HL-60/S4 treated with phorbol 12-myristate 13-acetate at 8.2 ng/mL for 4 days and 3 days (cell line): ENCODE data around the gene FRMD8.

Source experiments
- in situ Hi-C: fragments of 300-500 bp; cut with MboI; formaldehyde crosslinking; loops from 2 replicates; pipeline ENCODE4 v1.15.0; 2022; ENCODE audit warnings: low sequenced_read_pairs

FRMD8 gene

GRCh38 chr11:65386307-65387140 lies at the start of gene FRMD8:
Gene FRMD8 (plus strand): TSS chr11:65386637. CDS start chr11:65387037, 400 bp downstream.
- in situ Hi-C loops = no loop called here

DNA sequence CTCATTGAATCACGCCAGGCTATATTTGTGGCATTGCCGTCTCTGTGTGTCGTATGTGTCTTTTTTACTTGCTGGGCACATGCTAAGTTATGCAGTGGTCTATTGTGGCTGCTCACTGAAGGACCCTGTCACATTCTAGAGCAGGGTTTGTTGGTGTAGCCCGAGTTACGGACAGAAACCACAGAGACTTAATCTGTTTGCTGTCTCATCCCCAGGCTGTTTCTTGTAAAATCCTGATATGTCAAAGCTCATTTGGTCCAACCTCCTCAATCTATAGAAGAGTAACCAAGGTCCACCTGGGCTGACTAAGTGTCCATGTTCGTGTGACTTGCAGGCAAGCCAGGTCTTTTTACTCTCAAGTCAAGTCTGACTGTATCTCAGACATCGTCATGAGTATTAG lies 47.8 kb upstream of the FRMD8 start:
- in situ Hi-C loops = no loop called here

GRCh38 chr11:65340226-65340625 lies 46.2 kb upstream of the FRMD8 start:
- in situ Hi-C loops = no loop called here

- in situ Hi-C loops = no loop called here
These were observed 44.6 kb upstream of the FRMD8 start for GRCh38 chr11:65341856-65342255.

GRCh38 chr11:65351511-65351910 lies 34.9 kb upstream of the FRMD8 start:
- in situ Hi-C loops = no loop called here

DNA sequence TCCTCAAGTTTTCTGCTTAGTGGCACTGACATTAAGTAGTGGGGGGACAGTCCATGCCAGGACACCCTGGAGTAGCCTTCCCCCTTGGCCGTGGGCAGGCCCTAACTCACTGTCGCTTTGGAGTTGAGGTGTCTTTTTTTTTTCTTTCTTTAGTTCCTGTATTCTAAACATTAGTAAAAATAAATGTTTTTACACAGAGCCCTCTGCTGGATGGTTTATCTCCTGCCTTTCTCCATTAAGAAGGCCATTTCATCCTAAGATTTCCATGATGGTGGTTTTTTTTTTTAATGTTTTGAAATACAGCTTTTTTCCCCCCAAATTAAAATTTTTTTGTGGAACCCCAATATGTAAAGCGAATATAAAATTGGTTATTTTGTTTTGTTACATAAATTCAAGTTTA lies 33.7 kb upstream of the FRMD8 start:
- in situ Hi-C loops = no loop called here

GRCh38 chr11:65353376-65353775 lies 33.1 kb upstream of the FRMD8 start:
- in situ Hi-C loops = no loop called here

- in situ Hi-C loops = no loop called here
These were observed 32.6 kb upstream of the FRMD8 start for GRCh38 chr11:65353900-65354264.

GRCh38 chr11:65354265-65355012 lies 32.0 kb upstream of the FRMD8 start, which contains the start of gene TIGD3:
Gene TIGD3 (plus strand): TSS chr11:65354751. CDS start chr11:65355809, 1,058 bp downstream.
- in situ Hi-C loops = no loop called here

DNA sequence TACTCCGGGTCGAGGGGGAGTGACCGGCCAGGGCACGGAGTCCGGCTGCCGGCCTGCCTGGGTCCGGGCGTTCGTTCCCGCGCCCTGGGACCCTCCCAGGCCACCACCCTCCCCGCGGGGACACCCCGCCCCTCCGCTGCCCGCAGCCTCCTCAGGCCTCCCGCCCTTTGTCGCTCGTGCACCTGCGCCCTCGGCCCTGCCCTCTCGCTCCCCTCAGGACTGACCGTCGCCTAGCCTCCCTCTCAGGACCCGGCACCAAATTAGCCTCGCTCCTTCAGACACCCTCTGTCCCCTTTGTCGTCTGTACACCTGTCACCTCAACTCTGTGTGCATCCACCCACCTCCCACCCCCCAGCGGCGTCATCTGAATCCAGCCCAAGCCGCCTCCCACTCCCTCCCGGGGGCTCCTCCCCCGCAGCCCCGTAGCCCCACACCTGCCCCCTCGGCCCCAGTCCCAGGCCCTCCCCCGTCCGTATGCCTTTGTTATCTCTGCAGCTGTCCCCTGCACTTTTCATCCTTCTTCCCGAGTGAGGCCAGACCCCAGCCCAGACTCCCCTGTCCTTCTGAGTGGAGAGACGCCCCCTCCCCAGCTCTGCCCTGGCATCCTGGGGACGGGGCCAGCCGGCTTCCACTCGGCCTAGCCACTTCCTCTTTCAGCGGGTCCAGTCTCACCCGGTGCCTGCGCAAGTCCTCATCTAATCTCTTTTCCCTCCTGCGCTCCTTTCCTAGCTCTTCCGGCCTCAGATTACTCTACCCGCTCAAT lies 31.2 kb upstream of the FRMD8 start:
- in situ Hi-C loops = no loop called here

DNA sequence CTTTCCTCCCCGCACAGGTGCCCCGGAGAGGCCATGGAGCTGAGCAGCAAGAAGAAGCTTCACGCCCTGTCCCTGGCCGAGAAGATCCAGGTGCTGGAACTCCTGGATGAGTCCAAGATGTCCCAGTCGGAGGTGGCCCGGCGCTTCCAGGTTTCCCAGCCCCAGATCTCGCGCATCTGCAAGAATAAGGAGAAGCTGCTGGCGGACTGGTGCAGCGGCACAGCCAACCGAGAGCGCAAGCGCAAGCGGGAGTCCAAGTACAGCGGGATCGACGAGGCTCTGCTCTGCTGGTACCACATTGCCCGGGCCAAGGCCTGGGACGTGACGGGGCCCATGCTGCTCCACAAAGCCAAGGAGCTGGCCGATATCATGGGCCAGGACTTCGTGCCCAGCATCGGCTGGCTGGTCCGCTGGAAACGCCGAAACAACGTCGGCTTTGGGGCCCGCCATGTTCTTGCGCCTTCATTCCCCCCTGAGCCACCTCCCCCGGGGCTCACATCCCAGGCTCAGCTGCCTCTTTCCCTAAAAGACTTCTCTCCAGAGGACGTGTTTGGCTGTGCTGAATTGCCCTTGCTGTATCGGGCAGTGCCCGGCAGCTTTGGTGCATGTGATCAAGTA lies 30.6 kb upstream of the FRMD8 start:
- in situ Hi-C loops = no loop called here

DNA sequence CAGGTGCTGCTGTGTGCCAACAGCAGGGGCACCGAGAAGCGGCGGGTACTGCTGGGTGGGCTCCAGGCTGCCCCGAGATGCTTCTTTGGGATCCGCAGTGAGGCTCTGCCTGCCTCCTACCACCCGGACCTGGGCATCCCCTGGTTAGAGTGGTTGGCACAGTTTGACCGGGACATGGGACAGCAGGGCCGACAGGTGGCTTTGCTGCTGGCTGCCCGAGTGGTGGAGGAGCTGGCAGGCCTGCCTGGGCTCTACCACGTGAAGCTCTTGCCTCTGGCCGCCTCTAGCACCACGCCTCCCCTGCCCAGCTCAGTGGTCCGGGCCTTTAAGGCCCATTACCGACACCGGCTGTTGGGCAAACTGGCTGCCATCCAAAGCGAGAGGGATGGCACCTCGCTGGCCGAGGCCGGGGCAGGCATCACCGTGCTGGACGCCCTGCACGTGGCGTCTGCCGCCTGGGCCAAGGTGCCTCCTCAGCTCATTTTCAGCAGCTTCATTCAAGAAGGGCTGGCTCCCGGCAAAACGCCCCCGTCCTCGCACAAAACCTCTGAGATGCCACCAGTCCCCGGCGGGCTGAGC lies 30.0 kb upstream of the FRMD8 start:
- in situ Hi-C loops = no loop called here

DNA sequence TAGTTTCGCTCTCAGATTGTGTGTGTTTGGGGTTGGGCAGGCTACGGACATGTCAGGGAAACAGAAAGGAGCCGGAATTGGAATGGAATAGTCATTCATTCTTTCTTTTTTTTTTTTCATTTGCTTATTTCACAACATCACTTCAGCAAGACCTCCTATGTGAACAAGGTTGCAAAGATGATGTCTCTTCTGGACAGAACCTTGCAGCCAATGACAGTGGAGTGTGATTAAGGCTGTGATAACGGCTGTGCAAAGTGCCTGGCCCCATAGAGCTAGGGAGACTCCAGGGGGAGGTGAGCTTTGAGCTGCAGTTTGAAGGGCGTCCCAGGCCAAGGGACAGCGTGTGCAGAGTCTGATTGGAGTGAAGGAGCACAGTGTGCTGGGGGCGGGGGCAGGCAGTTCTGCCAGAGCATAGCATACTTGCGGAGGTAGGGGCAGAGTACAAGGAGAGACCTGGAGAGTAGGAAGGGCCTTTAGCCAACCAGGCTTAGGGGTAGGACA lies 28.5 kb upstream of the FRMD8 start:
- in situ Hi-C loops = no loop called here

DNA sequence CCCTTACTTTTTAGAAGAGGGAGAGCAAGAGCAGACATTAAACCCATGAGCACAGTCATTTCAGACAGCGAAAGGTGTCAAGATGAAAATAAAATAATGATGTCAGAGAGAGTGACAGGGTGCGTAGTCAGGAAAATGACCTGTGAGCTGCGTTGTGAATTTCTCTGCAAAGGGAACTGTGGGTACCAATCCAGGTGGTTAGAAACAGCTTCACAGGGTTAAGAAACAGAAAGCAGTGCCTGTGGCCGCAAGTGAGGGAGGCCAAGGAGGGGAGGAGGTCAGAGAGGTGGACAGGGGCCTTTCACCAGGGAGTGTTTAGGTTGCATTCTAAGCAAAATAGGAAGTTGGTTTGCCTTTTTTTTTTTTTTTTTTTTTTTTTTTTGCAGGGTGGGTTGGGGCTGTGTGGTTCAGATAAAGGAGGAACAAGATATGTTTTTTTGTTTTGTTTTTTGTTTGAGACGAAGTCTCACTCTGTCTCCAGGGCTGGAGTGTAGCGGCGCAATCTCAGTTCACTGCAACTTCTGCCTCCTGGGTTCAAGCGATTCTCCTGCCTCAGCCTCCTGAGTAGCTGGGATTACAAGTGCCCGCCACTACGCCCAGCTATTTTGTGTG lies 24.0 kb upstream of the FRMD8 start:
- in situ Hi-C loops = loop anchor here (10.0 kb wide), 1 partner anchor 152 kb away; no protein-coding TSS in a partner anchor

- in situ Hi-C loops = loop anchor here (10.0 kb wide), 1 partner anchor 152 kb away; no protein-coding TSS in a partner anchor
These were observed 23.5 kb upstream of the FRMD8 start for GRCh38 chr11:65362966-65363365.

DNA sequence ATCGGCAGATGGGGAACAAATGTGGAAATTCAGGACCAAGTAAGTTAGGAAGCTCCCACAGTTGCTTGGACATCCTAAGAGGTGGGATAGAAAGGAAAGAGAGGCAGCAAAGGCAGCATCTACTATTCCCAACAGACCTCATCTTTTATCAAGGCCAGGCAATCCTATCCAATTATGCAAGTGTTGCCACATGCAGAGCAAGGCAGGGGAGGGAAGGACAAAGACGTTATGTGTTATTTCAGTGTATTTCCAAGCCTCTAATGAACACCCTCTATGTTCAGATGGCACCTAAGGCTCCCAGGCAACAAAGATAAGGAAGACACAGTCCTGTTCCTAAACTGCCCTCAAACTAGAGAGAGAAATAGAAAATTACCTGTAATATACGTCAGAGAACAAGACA lies 22.7 kb upstream of the FRMD8 start:
- in situ Hi-C loops = loop anchor here (10.0 kb wide), 1 partner anchor 151 kb away; no protein-coding TSS in a partner anchor

- in situ Hi-C loops = loop anchor here (10.0 kb wide), 1 partner anchor 148 kb away; no protein-coding TSS in a partner anchor
These were observed 20.1 kb upstream of the FRMD8 start for GRCh38 chr11:65366340-65366773.

DNA sequence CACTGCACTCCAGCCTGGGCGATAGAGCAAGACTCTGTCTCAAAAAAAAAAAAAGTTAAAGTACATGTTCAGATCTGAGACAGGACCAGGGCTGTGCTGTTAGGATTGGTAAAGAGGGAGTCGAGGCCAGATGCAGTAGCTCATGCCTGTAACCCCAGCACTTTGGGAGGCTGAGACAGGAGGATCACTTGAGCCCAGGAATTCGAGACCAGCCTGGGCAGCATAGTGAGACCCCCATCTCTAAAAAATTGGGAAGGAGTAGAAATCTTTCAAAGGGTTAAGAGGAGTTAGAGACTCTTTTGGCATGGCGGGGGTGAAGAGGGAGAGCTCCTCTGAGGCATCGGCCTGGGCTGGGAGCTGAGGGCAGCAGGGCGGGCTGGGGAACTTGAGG lies 15.8 kb upstream of the FRMD8 start:
- in situ Hi-C loops = no loop called here

- in situ Hi-C loops = no loop called here
These were observed 12.4 kb upstream of the FRMD8 start for GRCh38 chr11:65373839-65374580.
